ENCODE results near the gene PKD2L1.

The PKD2L1 gene

DNA sequence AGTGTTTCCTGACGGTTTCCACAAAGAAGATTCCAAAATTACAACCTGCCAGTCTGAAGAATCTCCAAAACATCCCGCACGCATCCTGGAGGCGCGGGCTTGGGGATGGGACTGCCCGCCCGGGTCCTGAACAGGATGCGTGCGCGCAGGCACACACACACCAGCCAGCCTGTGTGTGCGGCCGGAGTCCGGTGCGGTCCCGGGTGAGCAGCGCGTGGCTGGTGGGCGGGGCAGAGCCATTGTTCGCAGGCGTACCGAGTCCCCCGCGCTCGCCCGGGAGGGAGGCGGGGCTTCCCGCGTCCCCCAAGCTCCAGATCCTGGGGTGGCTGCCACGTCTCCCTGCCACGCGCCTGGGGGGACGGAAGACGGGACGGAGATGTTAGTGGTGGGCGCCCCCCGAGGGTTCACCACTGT, 16.3 kb upstream of the PKD2L1 start:
- H3K4me3 ChIP-seq (ENCODE audit: low read depth, low read length), result peak overlapping the region; percentile 95
- peak overlapping the region; percentile 63 for H3K27ac ChIP-seq
- peak; percentile 57 for DNase-seq
- no peak for TF ChIP-seq CTCF (IDR thresholded peaks at IDR 0.05; ENCODE audit: low read depth, low read length, missing control alignments)
- H3K27me3 ChIP-seq (replicated peaks), result no peaks in the 10 kb centered on the region
- H3K36me3 ChIP-seq (replicated peaks), result peaks cover 31% of the 10 kb centered on the region
- in situ Hi-C loops (cut with HindIII; ENCODE audit: low pct_ligation_motif_present, low sequenced_read_pairs), result loop anchor here (25.0 kb wide), 2 partner anchors 91 to 166 kb away; partner anchors contain the start of gene SEC31B

- Histone ChIP-seq H3K27me3 (replicated peaks) (no peaks in the 10 kb centered on the region), H3K36me3 (replicated peaks) (peaks cover 25% of the 10 kb centered on the region), H3K4me3 (ENCODE audit: low read depth, low read length) (peak overlapping the region; percentile 95), H3K27ac (no peak overlapping the region)
- in situ Hi-C loops (cut with HindIII; ENCODE audit: low pct_ligation_motif_present, low sequenced_read_pairs), result loop anchor here (25.0 kb wide), 2 partner anchors 92 to 167 kb away; partner anchors contain the start of gene SEC31B
- no peak for TF ChIP-seq CTCF (IDR thresholded peaks at IDR 0.05; ENCODE audit: low read depth, low read length, missing control alignments)
- peak; percentile 58 for DNase-seq
Observed at GRCh38 chr10:100345570-100346330, 15.7 kb upstream of the PKD2L1 start.

DNA sequence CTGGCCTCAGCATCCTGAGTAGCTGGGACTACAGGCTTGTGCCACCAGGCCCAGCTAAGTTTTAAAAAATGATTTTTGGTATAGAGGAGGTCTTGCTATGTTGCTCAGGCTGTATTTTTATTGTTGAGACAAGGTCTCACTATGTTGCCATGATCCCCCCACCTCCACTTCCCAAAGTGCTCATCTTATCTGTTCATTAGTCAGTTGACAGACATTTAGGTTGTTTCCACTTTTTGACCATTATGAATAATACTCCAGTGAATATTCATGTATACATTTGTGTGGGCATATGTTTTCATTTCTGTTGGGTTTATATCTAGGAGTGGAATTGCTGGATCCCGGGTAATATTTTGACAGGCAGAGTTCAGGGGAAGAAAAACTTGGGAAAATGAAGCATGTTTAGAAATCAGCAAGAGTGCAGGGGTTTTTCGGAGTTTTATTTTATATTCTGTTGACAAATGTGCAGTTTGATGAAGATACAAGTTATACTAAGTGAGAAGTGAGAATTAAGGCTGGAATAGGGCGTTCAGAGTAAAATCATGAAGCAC, 14.3 kb upstream of the PKD2L1 start:
- no peak for DNase-seq
- TF ChIP-seq CTCF (IDR thresholded peaks at IDR 0.05; ENCODE audit: low read depth, low read length, missing control alignments), result no peak
- peaks cover 14% of the 10 kb centered on the region for H3K36me3 ChIP-seq (replicated peaks)
- no peaks in the 10 kb centered on the region for H3K27me3 ChIP-seq (replicated peaks)
- no peak overlapping the region for H3K4me3 ChIP-seq (ENCODE audit: low read depth, low read length)
- in situ Hi-C loops (cut with HindIII; ENCODE audit: low pct_ligation_motif_present, low sequenced_read_pairs), result loop anchor here (25.0 kb wide), 2 partner anchors 93 to 168 kb away; partner anchors contain the start of gene SEC31B
- H3K27ac ChIP-seq, result no peak overlapping the region

DNA sequence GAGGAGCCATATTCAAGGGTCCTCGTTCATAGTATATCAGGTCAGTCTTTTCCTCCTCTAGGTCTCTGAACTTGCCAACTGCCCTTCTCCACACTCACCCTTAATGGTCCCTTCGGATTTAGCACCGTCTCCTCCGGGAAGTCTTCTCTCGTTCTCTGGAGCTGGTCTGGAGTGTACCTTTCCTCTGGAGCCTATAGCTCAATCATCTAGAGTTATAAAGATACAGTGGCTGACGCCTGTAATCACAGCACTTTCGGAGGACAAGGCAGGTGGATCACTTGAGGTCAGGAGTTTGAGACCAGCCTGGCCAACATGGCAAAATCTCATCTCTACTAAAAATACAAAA, 12.6 kb upstream of the PKD2L1 start:
- Histone ChIP-seq H3K36me3 (replicated peaks) (no peaks in the 10 kb centered on the region), H3K27me3 (replicated peaks) (no peaks in the 10 kb centered on the region), H3K27ac (no peak overlapping the region), H3K4me3 (ENCODE audit: low read depth, low read length) (no peak overlapping the region)
- DNase-seq, result no peak
- in situ Hi-C loops (cut with HindIII; ENCODE audit: low pct_ligation_motif_present, low sequenced_read_pairs), result loop anchor here (25.0 kb wide), 2 partner anchors 95 to 170 kb away; partner anchors contain the start of gene SEC31B
- TF ChIP-seq CTCF (IDR thresholded peaks at IDR 0.05; ENCODE audit: low read depth, low read length, missing control alignments), result no peak

DNA sequence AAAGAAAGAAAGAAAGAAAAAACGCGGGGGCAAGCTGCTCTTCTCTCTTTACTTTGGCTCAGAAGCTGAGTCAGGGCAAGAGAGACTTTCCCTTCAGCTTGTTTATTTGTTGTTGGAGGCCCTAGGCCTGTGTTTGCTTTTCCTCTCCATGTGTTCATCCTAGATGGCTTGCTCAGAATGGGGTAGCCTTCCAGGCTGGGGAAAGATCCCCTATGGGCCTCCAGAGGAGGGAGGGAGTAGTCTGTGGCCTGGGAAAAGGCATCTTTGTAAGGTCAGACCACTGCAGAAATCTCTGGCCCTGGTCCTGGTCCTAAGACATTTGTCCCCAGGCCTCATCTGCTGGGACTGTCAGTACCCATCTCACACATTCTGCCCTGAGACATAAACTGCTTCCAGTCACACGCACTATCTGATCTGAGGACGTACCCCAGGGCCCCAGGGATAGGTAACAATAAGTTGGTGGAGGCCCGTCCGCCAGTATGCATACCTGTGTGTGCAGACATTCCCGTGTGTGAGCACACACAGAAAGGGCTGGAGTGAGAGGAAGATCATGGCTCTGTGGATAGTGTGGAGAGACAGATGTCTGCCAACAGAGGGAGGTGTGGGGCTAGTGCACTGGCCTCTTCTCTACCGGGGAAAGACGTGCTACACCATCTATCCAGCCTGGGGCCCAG, 12.1 kb upstream of the PKD2L1 start:
- in situ Hi-C loops (cut with HindIII; ENCODE audit: low pct_ligation_motif_present, low sequenced_read_pairs), result loop anchor here (25.0 kb wide), 2 partner anchors 95 to 170 kb away; partner anchors contain the start of gene SEC31B
- peak; percentile 85 for TF ChIP-seq CTCF (IDR thresholded peaks at IDR 0.05; ENCODE audit: low read depth, low read length, missing control alignments)
- Histone ChIP-seq H3K27ac (no peak overlapping the region), H3K36me3 (replicated peaks) (no peaks in the 10 kb centered on the region), H3K4me3 (ENCODE audit: low read depth, low read length) (no peak overlapping the region), H3K27me3 (replicated peaks) (no peaks in the 10 kb centered on the region)
- peak; percentile 46 for DNase-seq

All from brain microvascular endothelial cell (primary cell).